HepG2 (cell line): Measurements from ENCODE around the gene MNT. TPM values are rescaled to one million over a fixed set of nuclear protein-coding genes. Genes with fewer than 3 reads are reported as not detected.

Source experiments
- ATAC-seq: fragments of 200-7000 bp; cut with Tn5 transposase; 3 replicates; pipeline ENCODE4 v1.9.1; 2020; ENCODE audit warnings: mild to moderate bottlenecking, moderate library complexity
- BruUV-seq: library from RNA; stranded (reverse); fragments of 400-500 nt; replicated peaks from 2 replicates; lab custom pipeline; 2021; lab: Mats Ljungman, UMichigan
- CTCF ChIA-PET: fragments of 300-600 bp; formaldehyde crosslinking; extraction: SDS; loops from one replicate; lab custom pipeline; 2021; ENCODE audit warnings: low total read pairs, inconsistent platforms, low intra/inter-chr PET ratio; lab: Yijun Ruan, JAX
- POLR2A ChIA-PET: fragments of 350-600 bp; sonication (Branson Sonifier 250); formaldehyde crosslinking; loops from one replicate; lab custom pipeline; 2020; ENCODE audit warnings: antibody characterized with exemption, inconsistent platforms; lab: Yijun Ruan, JAX
- DNase-seq: peaks from one replicate; pipeline ENCODE4 v3.0.0-alpha.2; 2015; ENCODE audit warnings: low spot score
- FAIRE-seq: peaks from 3 replicates; lab custom pipeline; 2011; peaks lifted over from hg19 to GRCh38; lab: Jason Lieb, UNC
- H2AFZ ChIP-seq: one replicate; pipeline ENCODE4 v1.6.1; 2011; ENCODE audit warnings: low read length, inconsistent platforms
- H3K27ac ChIP-seq: fragments of 300-600 bp; 3 replicates; pipeline ENCODE4 v1.8.0; 2011; ENCODE audit warnings: mixed run types, mild to moderate bottlenecking, mixed read lengths, low read length, inconsistent platforms; ENCODE audit not compliant: insufficient read depth; ENCODE audit errors: extremely low read length
- H3K27me3 ChIP-seq, 2 experiments: fragments of 200-600 bp in 1 of 2; 2 replicates in 1 of 2; 3 replicates in 1 of 2; pipeline versions ENCODE4 v1.6.0 to v1.8.0; 2011; ENCODE audit warnings: low read length in 2 of 2, mild to moderate bottlenecking in 2 of 2, moderate library complexity in 2 of 2, inconsistent platforms in 1 of 2; ENCODE audit not compliant: insufficient read depth in 2 of 2, control insufficient read depth in 1 of 2
- H3K36me3 ChIP-seq, 2 experiments: fragments of 200-600 bp in 1 of 2; replicated peaks in 1 of 2; 2 replicates in 1 of 2; 3 replicates in 1 of 2; pipeline versions ENCODE4 v1.5.1 to v1.8.0; 2011; ENCODE audit warnings: low read length in 2 of 2, inconsistent platforms in 1 of 2; ENCODE audit not compliant: insufficient read depth in 2 of 2, control insufficient read depth in 1 of 2
- H3K4me1 ChIP-seq: 2 replicates; pipeline ENCODE4 v1.5.1; 2012; ENCODE audit warnings: low read length, inconsistent platforms; ENCODE audit not compliant: insufficient read depth
- H3K4me2 ChIP-seq: 2 replicates; pipeline ENCODE4 v1.6.0; 2011; ENCODE audit warnings: low read depth, low read length, inconsistent platforms
- H3K4me3 ChIP-seq, 3 experiments: fragments of 200-600 bp in 1 of 3; sonication (generic), shearing (Covaris generic) in 1 of 3; replicated peaks in 1 of 3; 2 replicates each; pipeline ENCODE4 v1.5.1; 2011 to 2016; ENCODE audit warnings: low read length in 3 of 3, inconsistent platforms in 2 of 3, low read depth in 2 of 3, mild to moderate bottlenecking in 2 of 3, control low read depth in 1 of 3, mixed read lengths in 1 of 3; ENCODE audit not compliant: insufficient read depth in 1 of 3
- H3K79me2 ChIP-seq: one replicate; pipeline ENCODE4 v1.6.1; 2011; ENCODE audit warnings: low read length, inconsistent platforms; ENCODE audit not compliant: insufficient read depth
- H3K9ac ChIP-seq: 2 replicates; pipeline ENCODE4 v1.6.0; 2011; ENCODE audit warnings: mild to moderate bottlenecking, low read depth, low read length, inconsistent platforms; ENCODE audit not compliant: insufficient read depth
- H3K9me3 ChIP-seq: 2 replicates; pipeline ENCODE4 v1.5.1; 2012; ENCODE audit warnings: mild to moderate bottlenecking, low read length
- H4K20me1 ChIP-seq: 2 replicates; pipeline ENCODE4 v1.6.0; 2011; ENCODE audit warnings: inconsistent platforms, mild to moderate bottlenecking, low read length, moderate library complexity; ENCODE audit not compliant: insufficient read depth
- FOXM1 ChIP-seq: sonication (generic); formaldehyde crosslinking; IDR thresholded peaks from 2 replicates; pipeline ENCODE4 v1.5.0; 2020; ENCODE audit warnings: missing genetic modification reagents
- NBN ChIP-seq: fragments of 450-650 bp; conservative IDR thresholded peaks from 2 replicates; pipeline ENCODE4 v1.6.1; 2017
- RNF2 ChIP-seq: fragments of 450-650 bp; conservative IDR thresholded peaks from 2 replicates; pipeline ENCODE4 v1.6.1; 2016; ENCODE audit warnings: low read depth
- SNAI1 ChIP-seq: sonication (generic); formaldehyde crosslinking; IDR thresholded peaks from 2 replicates; pipeline ENCODE4 v1.5.0; 2020; ENCODE audit warnings: mild to moderate bottlenecking, missing genetic modification reagents, borderline replicate concordance
- TCF7L2 ChIP-seq: IDR thresholded peaks from 2 replicates; pipeline ENCODE4 v1.6.1; 2011; ENCODE audit warnings: mild to moderate bottlenecking, low read depth, low read length, moderate library complexity
- ZNF432 ChIP-seq: sonication (generic); formaldehyde crosslinking; IDR thresholded peaks from 2 replicates; pipeline ENCODE4 v1.5.0; 2020; ENCODE audit warnings: missing genetic modification reagents, mild to moderate bottlenecking, borderline replicate concordance
- ZNF773 ChIP-seq: sonication (generic); formaldehyde crosslinking; IDR thresholded peaks from 2 replicates; pipeline ENCODE4 v1.4.0; 2020; ENCODE audit warnings: missing genetic modification reagents, borderline replicate concordance
- WGBS: methylation state at CpG from one replicate; pipeline ENCODE4 v1.1.6; 2017; ENCODE audit warnings: low lambda C conversion rate; 5-methylcytosine and 5-hydroxymethylcytosine counted together
- in situ Hi-C: cut with HindIII; loops from 2 replicates; pipeline ENCODE4 v1.10.0; 2017; ENCODE audit warnings: low pct_unique_long_range_greater_than_20kb; ENCODE audit not compliant: extremely low pct_ligation_motif_present
- intact Hi-C: fragments of 100-400 bp; cut with micrococcal nuclease; formaldehyde crosslinking; loops from one replicate; pipeline ENCODE4 v1.10.0; 2022; ENCODE audit not compliant: unreplicated experiment
- polyA plus RNA-seq, 8 experiments: library from polyadenylated mRNA; depleted of rRNA in 3 of 8; stranded (reverse) in 7 of 8; unstranded in 1 of 8; fragments of >200 nt; fragmentation: Illumina TruSeq in 4 of 8; extraction: Trizol in 4 of 8; gene quantifications; 2 replicates each; pipeline versions ENCODE4 v1.2.1 to v1.2.3, GENCODE V29; 2011 to 2016; ENCODE audit warnings: low read depth in 4 of 8, missing spikeins in 1 of 8, mixed read lengths in 1 of 8; ENCODE audit not compliant: insufficient read depth in 1 of 8
- total RNA-seq, 5 experiments: library from RNA; depleted of rRNA; stranded (reverse); fragments of >200 nt; fragmentation: Illumina TruSeq; extraction: Trizol; gene quantifications; 2 replicates each; pipeline ENCODE4 v1.2.3, GENCODE V29; 2016; ENCODE audit warnings: low read depth in 1 of 5
- TF ChIP-seq, protein P1 (sequence below): sonication (generic); formaldehyde crosslinking; IDR thresholded peaks from 2 replicates; pipeline ENCODE4 v1.9.0; 2022; ENCODE audit warnings: low read depth, missing genetic modification reagents

MNT gene
- total and polyA plus RNA-seq, 2 of the 13 experiments (the other 11 are each of a cell fraction or from before 2014, with no cell fraction given) = 2.1 to 3.5 TPM

DNA sequence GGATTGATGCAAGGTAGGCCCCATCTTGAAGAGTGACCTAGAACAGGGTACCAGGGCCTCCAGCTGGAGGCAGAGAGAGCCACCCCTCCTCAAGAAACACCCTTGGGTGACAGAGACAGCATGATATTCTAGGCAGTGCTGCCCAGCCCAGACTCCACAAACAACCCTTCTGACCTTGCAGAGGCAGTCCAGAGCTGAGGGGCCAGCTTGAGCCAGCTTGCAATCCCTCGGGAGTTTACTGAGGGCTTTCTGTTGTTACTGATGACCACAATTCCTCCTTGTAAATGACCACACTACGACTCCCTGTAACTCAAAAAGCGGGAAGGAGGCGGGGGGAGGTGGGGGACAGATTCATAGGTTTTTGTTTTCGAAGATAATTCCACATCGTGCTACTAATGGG, 18.6 kb upstream of the MNT start (continued):
- TF ChIP-seq FOXM1 (CRISPR knock-in tag) (no peak), ZNF432 (no peak), SNAI1 (CRISPR knock-in tag) (no peak)

DNA sequence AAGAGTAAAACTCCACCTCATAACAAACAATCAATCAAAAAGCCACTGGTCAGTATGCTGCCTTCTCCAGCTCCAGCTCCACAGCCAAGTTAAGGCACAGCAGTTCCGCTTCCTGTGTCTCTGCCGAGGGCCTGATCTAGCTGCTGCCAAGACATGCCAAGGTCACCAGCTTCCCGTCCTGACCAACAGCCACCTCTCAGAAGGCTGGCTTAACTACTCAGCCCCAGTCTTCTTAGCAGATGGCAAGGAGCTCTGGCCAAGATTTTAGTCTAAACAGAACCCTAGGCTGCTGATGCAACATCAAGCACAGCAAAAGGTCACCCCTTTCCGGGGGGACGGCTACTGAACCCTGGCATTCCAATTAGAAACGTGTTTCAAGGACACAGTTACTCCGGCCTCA, 17.7 kb upstream of the MNT start:
- Histone ChIP-seq H3K27ac (no peak overlapping the region), H3K4me3 (no peak overlapping the region), H2AFZ (no peak overlapping the region), H3K4me2 (no peak overlapping the region)
- CTCF ChIA-PET = no interaction called here
- intact Hi-C loops = no loop called here
- POLR2A ChIA-PET = no interaction called here
- TF ChIP-seq ZNF773 (CRISPR knock-in tag) (no peak), RNF2 (no peak), TCF7L2 (no peak), NBN (no peak)
- TF ChIP-seq, protein P1, sequence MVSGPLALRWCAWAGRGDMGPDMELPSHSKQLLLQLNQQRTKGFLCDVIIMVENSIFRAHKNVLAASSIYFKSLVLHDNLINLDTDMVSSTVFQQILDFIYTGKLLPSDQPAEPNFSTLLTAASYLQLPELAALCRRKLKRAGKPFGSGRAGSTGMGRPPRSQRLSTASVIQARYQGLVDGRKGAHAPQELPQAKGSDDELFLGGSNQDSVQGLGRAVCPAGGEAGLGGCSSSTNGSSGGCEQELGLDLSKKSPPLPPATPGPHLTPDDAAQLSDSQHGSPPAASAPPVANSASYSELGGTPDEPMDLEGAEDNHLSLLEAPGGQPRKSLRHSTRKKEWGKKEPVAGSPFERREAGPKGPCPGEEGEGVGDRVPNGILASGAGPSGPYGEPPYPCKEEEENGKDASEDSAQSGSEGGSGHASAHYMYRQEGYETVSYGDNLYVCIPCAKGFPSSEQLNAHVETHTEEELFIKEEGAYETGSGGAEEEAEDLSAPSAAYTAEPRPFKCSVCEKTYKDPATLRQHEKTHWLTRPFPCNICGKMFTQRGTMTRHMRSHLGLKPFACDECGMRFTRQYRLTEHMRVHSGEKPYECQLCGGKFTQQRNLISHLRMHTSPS (CRISPR knock-in tag) = no peak
- TF ChIP-seq, all 625 proteins: peak for 0
- in situ Hi-C loops = no loop called here
- no peak for ATAC-seq
- Histone ChIP-seq H3K79me2 (no peaks in the 10 kb centered on the region), H3K36me3 (peaks cover 12 to 52% of the 10 kb centered on the region in 2 experiments; a peak in 4 of 5 replicates), H3K9ac (no peak overlapping the region), H3K27me3 (no peaks in the 10 kb centered on the region), H4K20me1 (no peaks in the 10 kb centered on the region; the same call in 1 of the 2 replicates), H3K4me1 (no peaks in the 10 kb centered on the region), H3K9me3 (no peaks in the 10 kb centered on the region)
- 89% methylated on average over 6 of the region's 7 CpGs for WGBS
- no peak for DNase-seq
- no peak for FAIRE-seq
- BruUV-seq = no TSS peak
